Stimulated activated CD4-positive, alpha-beta T cell treated with anti-CD3 and anti-CD28 coated beads, TNF-alpha, amount 100 ng/mL, for 1 hour (primary cell): ENCODE results near the gene OR3A1.
"Not testable (repeated sequence)": the region's sequence is repeated elsewhere in the genome, so short reads cannot be mapped to it uniquely, and the experiment has no call there.

Experiments used
- DNase-seq, 3 donors: peaks; one replicate each; pipeline ENCODE4 v3.0.0-alpha.2; 2020; ENCODE audit warnings: low read depth in 3 of 3, low spot score in 1 of 3

Gene OR3A1

GRCh38 chr17:3298260-3298659 lies at the start of gene OR3A1:
Gene OR3A1, minus strand, starts transcription at chr17:3298360. Its CDS starts 5,778 bp downstream, at chr17:3292582.
- no peak for DNase-seq

- not testable (repeated sequence) for DNase-seq
Observed at GRCh38 chr17:3342782-3343181, 44.6 kb upstream of the OR3A1 start.

- DNase-seq: no peak
Observed at GRCh38 chr17:3335876-3336275, 37.7 kb upstream of the OR3A1 start.

- DNase-seq: no peak
Observed at GRCh38 chr17:3318336-3318735, 20.2 kb upstream of the OR3A1 start.

- DNase-seq: no peak
Observed at GRCh38 chr17:3316836-3317235, 18.7 kb upstream of the OR3A1 start.

- DNase-seq: no peak
Observed at GRCh38 chr17:3308603-3309002, 10.4 kb upstream of the OR3A1 start.

GRCh38 chr17:3295632-3296031 lies 2.5 kb downstream of the OR3A1 start:
- no peak for DNase-seq

GRCh38 chr17:3293548-3293947 lies 4.6 kb downstream of the OR3A1 start:
- DNase-seq: not testable (repeated sequence)

- no peak for DNase-seq
Observed at GRCh38 chr17:3282901-3283300, 15.3 kb downstream of the OR3A1 start.

GRCh38 chr17:3276126-3276525 lies 22.0 kb downstream of the OR3A1 start:
- no peak for DNase-seq

GRCh38 chr17:3271072-3271848 lies 26.9 kb downstream of the OR3A1 start:
- no peak for DNase-seq

- DNase-seq: no peak
Observed at GRCh38 chr17:3260600-3260999, 37.6 kb downstream of the OR3A1 start.

GRCh38 chr17:3260163-3260562 lies 38.0 kb downstream of the OR3A1 start:
- DNase-seq: no peak

GRCh38 chr17:3256575-3256974 lies 41.6 kb downstream of the OR3A1 start:
- DNase-seq: no peak

- not testable (repeated sequence) for DNase-seq
Observed at GRCh38 chr17:3249013-3249412, 49.1 kb downstream of the OR3A1 start.

- not testable (repeated sequence) for DNase-seq
Observed at GRCh38 chr17:3244841-3245240, 53.3 kb downstream of the OR3A1 start.

- not testable (repeated sequence) for DNase-seq
Observed at GRCh38 chr17:3241044-3241443, 57.1 kb downstream of the OR3A1 start.
